ENCODE data around the gene TPM1. TPM values are rescaled to one million over a fixed set of nuclear protein-coding genes. Genes with fewer than 3 reads are reported as not detected.

Gene TPM1
- total and polyA plus RNA-seq, 9 of the 15 experiments (the other 6 are each of a cell fraction or from before 2014, with no cell fraction given): 8.1 to 53.9 (median 43.1) TPM

- H3K9ac ChIP-seq (ENCODE audit: insufficient read depth in 1 of 2, low read depth in 2 of 2, low read length in 2 of 2): no peak overlapping the region
- FAIRE-seq (no peak), ATAC-seq (no peak), DNase-seq (ENCODE audit: extremely low read depth in 1 of 4, low spot score in 3 of 4) (no peak)
- no peak overlapping the region for H2AFZ ChIP-seq (ENCODE audit: low read depth, low read length)
- TF ChIP-seq HMG20B (CRISPR knock-in tag; IDR thresholded peaks at IDR 0.05): no peak
- TF ChIP-seq, protein P1, sequence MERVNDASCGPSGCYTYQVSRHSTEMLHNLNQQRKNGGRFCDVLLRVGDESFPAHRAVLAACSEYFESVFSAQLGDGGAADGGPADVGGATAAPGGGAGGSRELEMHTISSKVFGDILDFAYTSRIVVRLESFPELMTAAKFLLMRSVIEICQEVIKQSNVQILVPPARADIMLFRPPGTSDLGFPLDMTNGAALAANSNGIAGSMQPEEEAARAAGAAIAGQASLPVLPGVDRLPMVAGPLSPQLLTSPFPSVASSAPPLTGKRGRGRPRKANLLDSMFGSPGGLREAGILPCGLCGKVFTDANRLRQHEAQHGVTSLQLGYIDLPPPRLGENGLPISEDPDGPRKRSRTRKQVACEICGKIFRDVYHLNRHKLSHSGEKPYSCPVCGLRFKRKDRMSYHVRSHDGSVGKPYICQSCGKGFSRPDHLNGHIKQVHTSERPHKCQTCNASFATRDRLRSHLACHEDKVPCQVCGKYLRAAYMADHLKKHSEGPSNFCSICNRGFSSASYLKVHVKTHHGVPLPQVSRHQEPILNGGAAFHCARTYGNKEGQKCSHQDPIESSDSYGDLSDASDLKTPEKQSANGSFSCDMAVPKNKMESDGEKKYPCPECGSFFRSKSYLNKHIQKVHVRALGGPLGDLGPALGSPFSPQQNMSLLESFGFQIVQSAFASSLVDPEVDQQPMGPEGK (CRISPR knock-in tag; IDR thresholded peaks at IDR 0.05; ENCODE audit: borderline replicate concordance): no peak
- no peak for TF ChIP-seq PTRF (tag; IDR thresholded peaks at IDR 0.05)
- no peak for TF ChIP-seq MYC (IDR thresholded peaks at IDR 0.05; ENCODE audit: low read depth, low read length)
- no peak for TF ChIP-seq MYC (CRISPR knock-in tag; IDR thresholded peaks at IDR 0.05; ENCODE audit: borderline replicate concordance, low read depth)
- TF ChIP-seq KDM2B (CRISPR knock-in tag; IDR thresholded peaks at IDR 0.05): no peak
- no peak for TF ChIP-seq DIDO1 (tag; IDR thresholded peaks at IDR 0.05; ENCODE audit: low read depth)
- no peak for TF ChIP-seq ZNF23 (CRISPR knock-in tag; IDR thresholded peaks at IDR 0.05)
- H3K27ac ChIP-seq (ENCODE audit: extremely low read depth, low read depth, low read length): no peak overlapping the region
- BruUV-seq (replicated peaks): no TSS peak
- no peaks in the 10 kb centered on the region for H3K9me3 ChIP-seq (replicated peaks; ENCODE audit: control insufficient read depth, insufficient read depth, low read depth, low read length)
- H4K20me1 ChIP-seq (replicated peaks; ENCODE audit: control insufficient read depth, insufficient read depth, low read length): no peaks in the 10 kb centered on the region
- H3K27me3 ChIP-seq (ENCODE audit: control insufficient read depth in 2 of 2, insufficient read depth in 2 of 2, low read length in 2 of 2): peaks cover 16 to 37% of the 10 kb centered on the region in 2 experiments
- H3K36me3 ChIP-seq (ENCODE audit: control insufficient read depth, insufficient read depth, low read length): no peaks in the 10 kb centered on the region
- intact Hi-C loops (cut with micrococcal nuclease) (no loop called here), in situ Hi-C loops (cut with MboI) (no loop called here)
- H3K9me1 ChIP-seq (ENCODE audit: control insufficient read depth, insufficient read depth, low read length): peaks cover 3% of the 10 kb centered on the region
- ChIA-PET POLR2A (no interaction called here), CTCF (ENCODE audit: low intra/inter-chr PET ratio) (no interaction called here)
- H3K4me2 ChIP-seq (ENCODE audit: insufficient read depth, low read length): no peak overlapping the region
- WGBS (ENCODE audit: insufficient coverage, low coverage, missing lambda C conversion rate): 0% methylated on average over 2 of the region's 2 CpGs
- no peaks in the 10 kb centered on the region for H3K4me1 ChIP-seq (replicated peaks in 1 of 2; ENCODE audit: control insufficient read depth in 2 of 2, insufficient read depth in 2 of 2, low read length in 2 of 2)
- no peak overlapping the region for H3K4me3 ChIP-seq
- H3K79me2 ChIP-seq (ENCODE audit: control insufficient read depth, insufficient read depth, low read length): no peaks in the 10 kb centered on the region
These were observed 14.9 kb upstream of the TPM1 start for GRCh38 chr15:63027646-63028045.
